Spleen (tissue), 11 donors: ENCODE measurements around the gene NCOR2. TPM values are rescaled to one million over a fixed set of nuclear protein-coding genes. Genes with fewer than 3 reads are reported as not detected.

ENCODE experiments used
- DNase-seq: peaks from one replicate; pipeline ENCODE4 v3.0.0-alpha.2; 2020
- H3K27ac ChIP-seq, 8 donors: fragments of 200-600 bp; sonication (generic) in 7 of 8; 1 replicate in 4 of 8; 2 replicates in 4 of 8; pipeline versions ENCODE4 v1.5.0 to v1.8.0; 2016 to 2021; ENCODE audit warnings: inconsistent platforms in 4 of 8, mild to moderate bottlenecking in 4 of 8, moderate library complexity in 1 of 8
- H3K27me3 ChIP-seq, 7 donors: fragments of 200-600 bp; sonication (generic) in 6 of 7; replicated peaks in 1 of 7; 1 replicate in 4 of 7; 2 replicates in 3 of 7; pipeline versions ENCODE4 v1.5.0 to v1.8.0; 2016 to 2021; ENCODE audit warnings: inconsistent platforms in 3 of 7, mild to moderate bottlenecking in 1 of 7
- H3K36me3 ChIP-seq, 6 donors: fragments of 200-600 bp; sonication (generic) in 5 of 6; 1 replicate in 4 of 6; 2 replicates in 2 of 6; pipeline versions ENCODE4 v1.5.0 to v1.8.0; 2016 to 2021; ENCODE audit warnings: inconsistent platforms in 2 of 6
- H3K4me1 ChIP-seq, 6 donors: fragments of 200-600 bp; sonication (generic) in 5 of 6; 1 replicate in 3 of 6; 2 replicates in 3 of 6; pipeline versions ENCODE4 v1.5.0 to v1.8.0; 2016 to 2021; ENCODE audit warnings: inconsistent platforms in 3 of 6
- H3K4me3 ChIP-seq, 8 donors: fragments of 200-600 bp; sonication (generic) in 7 of 8; 1 replicate in 4 of 8; 2 replicates in 4 of 8; pipeline versions ENCODE4 v1.5.0 to v1.8.0; 2016 to 2021; ENCODE audit warnings: inconsistent platforms in 4 of 8, mild to moderate bottlenecking in 4 of 8, moderate library complexity in 2 of 8
- H3K9me3 ChIP-seq, 8 donors: fragments of 200-600 bp; sonication (generic) in 7 of 8; 1 replicate in 4 of 8; 2 replicates in 4 of 8; pipeline versions ENCODE4 v1.5.0 to v1.8.0; 2016 to 2021; ENCODE audit warnings: inconsistent platforms in 4 of 8
- CTCF ChIP-seq, 11 experiments: fragments of 200-600 bp in 7 of 11; fragments of 450-650 bp in 4 of 11; sonication (generic) in 4 of 11; IDR thresholded peaks in 8 of 11; conservative IDR thresholded peaks in 3 of 11; 1 replicate in 7 of 11; 2 replicates in 4 of 11; pipeline versions ENCODE4 v1.4.0 to v1.8.0; 2016 to 2021; ENCODE audit warnings: antibody characterized with exemption in 11 of 11, inconsistent platforms in 4 of 11, mild to moderate bottlenecking in 1 of 11
- POLR2A ChIP-seq, 3 donors: fragments of 450-650 bp; IDR thresholded peaks; one replicate each; pipeline ENCODE4 v1.5.1; 2017; ENCODE audit warnings: antibody characterized with exemption in 3 of 3, mild to moderate bottlenecking in 1 of 3
- POLR2AphosphoS5 ChIP-seq, 3 donors: sonication (generic); formaldehyde crosslinking; IDR thresholded peaks; one replicate each; pipeline ENCODE4 v1.5.1; 2017; ENCODE audit warnings: antibody characterized with exemption in 3 of 3
- WGBS, 5 donors: extraction: QIAGEN DNeasy Blood & Tissue Kit in 3 of 5; methylation state at CpG; one replicate each; pipeline versions ENCODE4 v1.1.5 to v1.1.7; 2013 to 2018; 5-methylcytosine and 5-hydroxymethylcytosine counted together
- intact Hi-C: fragments of 100-400 bp; cut with DNase I; formaldehyde crosslinking; loops from one replicate; pipeline ENCODE4 v1.15.0; 2023; ENCODE audit warnings: low total_unique reads
- polyA plus RNA-seq, 3 donors: library from polyadenylated mRNA; stranded (reverse); fragments of 200-250 nt; gene quantifications; one replicate each; pipeline ENCODE4 v1.2.1, GENCODE V29; 2013
- total RNA-seq, 7 donors: library from RNA; depleted of rRNA in 3 of 7; stranded (reverse); fragments of >200 nt in 3 of 7; fragmentation: NEBNext Ultra II Directional in 4 of 7; extraction: Animal tissue kit (Norgen Biotek cat#: 25700) in 4 of 7; gene quantifications; one replicate each; pipeline versions ENCODE4 v1.1.0 to v1.2.1, GENCODE V29; 2016 to 2021
- donor health status: healthy with polysubstance abuse.
- donor health status: DM: no; HTN: no; CAD: no; lungs with moderate emphysema.
- donor health status: DM: no; HTN: no; CAD: no.
- donor health status: Bipolar disorder and iron deficiency.
- donor health status: healthy.
- donor health status: DM: no; HTN: no; CAD: no.
- donor health status: DM: yes; HTN: yes; CAD: no.

The NCOR2 gene
- total and polyA plus RNA-seq, 10 donors, result 13.2 to 236 (median 157) TPM

DNA sequence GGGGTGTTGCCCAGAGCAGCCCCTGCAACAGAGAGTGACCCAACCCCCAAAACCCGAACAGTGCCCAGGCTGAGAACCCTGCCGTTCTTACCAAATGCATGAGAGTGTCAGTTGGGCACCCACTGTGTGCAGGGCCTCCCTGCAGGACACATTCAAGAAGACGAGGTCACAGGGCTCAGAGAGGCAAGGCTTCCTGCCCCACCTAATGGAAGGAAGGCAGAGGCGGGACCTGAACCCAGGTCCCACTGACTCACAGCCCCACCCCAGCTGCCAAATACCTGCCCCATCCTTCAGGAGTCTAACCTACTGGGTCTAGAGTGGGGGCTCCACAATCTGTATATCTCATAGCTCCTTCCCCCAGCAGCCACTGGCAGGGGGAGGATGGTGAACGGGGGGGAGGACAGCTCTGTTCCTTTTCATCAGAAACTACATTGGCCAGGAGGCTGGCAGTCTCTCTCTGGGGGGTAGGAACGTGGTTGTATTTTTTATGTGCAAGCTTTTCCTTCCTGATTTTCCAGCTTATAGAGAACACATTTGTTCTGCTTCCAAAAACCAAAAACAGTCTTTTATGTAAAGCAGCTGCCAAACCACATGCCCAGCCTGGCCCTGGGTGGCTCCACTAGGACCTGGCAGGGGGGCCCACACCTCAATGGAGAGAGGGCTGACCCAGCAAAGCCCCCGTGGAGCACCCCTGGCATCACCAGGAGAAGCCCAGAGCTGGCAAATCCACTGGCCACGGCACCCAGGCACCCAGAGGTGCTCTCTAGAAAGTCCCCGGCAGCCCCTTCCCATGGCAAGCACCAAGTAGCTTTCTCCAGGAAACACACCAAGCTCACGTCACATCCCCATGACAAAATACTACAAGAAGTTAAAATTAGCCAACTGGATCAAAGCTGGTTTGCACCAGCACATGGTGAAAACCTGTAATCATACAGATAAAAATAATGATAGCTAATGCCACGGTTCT, 17.0 kb downstream of the NCOR2 start:
- intact Hi-C loops, result no loop called here
- Histone ChIP-seq H3K4me1 (peaks cover 64 to 99% (median 89%) of the 10 kb centered on the region in 6 donors), H3K4me3 (no peak overlapping the region), H3K9me3 (no peaks in the 10 kb centered on the region), H3K27ac (peak overlapping the region in 6 of 8 donors; percentile 23 to 74 (median 68)), H3K27me3 (no peaks in the 10 kb centered on the region), H3K36me3 (peaks cover 0 to 7% (median 0%) of the 10 kb centered on the region in 6 donors)
- no peak for TF ChIP-seq POLR2AphosphoS5 (IDR thresholded peaks at IDR 0.05)
- no peak for TF ChIP-seq CTCF (IDR thresholded peaks at IDR 0.05 in 8 of 11, conservative IDR thresholded peaks at IDR 0.05 in 3 of 11)
- TF ChIP-seq POLR2A (IDR thresholded peaks at IDR 0.05), result no peak
- 29 to 42% (median 33%) methylated on average over 8 to 11 of the region's 11 CpGs for WGBS, 5 donors
- peak; percentile 75 for DNase-seq

GRCh38 chr12:124549629-124550028, 17.8 kb downstream of the NCOR2 start:
- intact Hi-C loops, result no loop called here
- no peak for TF ChIP-seq CTCF (IDR thresholded peaks at IDR 0.05 in 8 of 11, conservative IDR thresholded peaks at IDR 0.05 in 3 of 11)
- no peak for TF ChIP-seq POLR2AphosphoS5 (IDR thresholded peaks at IDR 0.05)
- TF ChIP-seq POLR2A (IDR thresholded peaks at IDR 0.05), result no peak
- no peak overlapping the region for H3K4me3 ChIP-seq
- H3K27ac ChIP-seq, result peak overlapping the region in 3 of 8 donors; percentile 68 to 74 (median 69)
- 69 to 82% (median 76%) methylated on average over 15 to 17 of the region's 17 CpGs for WGBS, 5 donors
- no peaks in the 10 kb centered on the region for H3K27me3 ChIP-seq
- H3K9me3 ChIP-seq, result no peaks in the 10 kb centered on the region
- peak; percentile 40 for DNase-seq
- H3K36me3 ChIP-seq, result peaks cover 0 to 7% (median 0%) of the 10 kb centered on the region in 6 donors
- H3K4me1 ChIP-seq, result peaks cover 63 to 99% (median 89%) of the 10 kb centered on the region in 6 donors

- peak overlapping the region in 3 of 8 donors; percentile 14 to 28 (median 18) for H3K27ac ChIP-seq
- no peaks in the 10 kb centered on the region for H3K9me3 ChIP-seq
- intact Hi-C loops, result no loop called here
- no peak overlapping the region for H3K4me3 ChIP-seq
- DNase-seq, result peak; percentile 72
- TF ChIP-seq CTCF (IDR thresholded peaks at IDR 0.05 in 8 of 11, conservative IDR thresholded peaks at IDR 0.05 in 3 of 11) (no peak), POLR2A (IDR thresholded peaks at IDR 0.05) (no peak), POLR2AphosphoS5 (IDR thresholded peaks at IDR 0.05) (peak; percentile 4 to 47 (median 38))
- H3K4me1 ChIP-seq, result peaks cover 63 to 99% (median 89%) of the 10 kb centered on the region in 6 donors
- WGBS, 5 donors, result 40 to 58% (median 48%) methylated on average over 19 to 24 of the region's 24 CpGs
- no peaks in the 10 kb centered on the region for H3K27me3 ChIP-seq
- peaks cover 0 to 7% (median 0%) of the 10 kb centered on the region in 6 donors for H3K36me3 ChIP-seq
Observed at GRCh38 chr12:124548854-124549378, 18.5 kb downstream of the NCOR2 start.

DNA sequence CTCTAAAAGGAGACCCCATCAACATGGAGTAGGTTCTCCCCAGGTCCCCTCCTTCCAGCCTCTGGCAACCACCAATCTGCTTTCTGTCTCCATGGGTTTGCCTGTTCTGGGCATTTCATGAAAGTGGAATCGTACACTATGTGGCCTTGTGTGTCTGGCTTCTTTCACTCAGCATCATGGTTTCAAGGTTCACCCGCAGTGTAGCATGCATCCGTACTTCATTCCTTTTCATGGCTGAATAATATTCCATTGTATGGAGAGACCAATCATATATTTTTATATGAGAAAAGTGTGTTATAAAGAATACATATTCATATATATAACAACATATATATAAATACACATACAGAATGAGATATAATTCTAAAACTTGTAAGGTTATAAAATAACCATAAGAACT, 19.8 kb downstream of the NCOR2 start:
- H3K9me3 ChIP-seq, result no peaks in the 10 kb centered on the region
- no peak for DNase-seq
- no peak for TF ChIP-seq CTCF (IDR thresholded peaks at IDR 0.05 in 8 of 11, conservative IDR thresholded peaks at IDR 0.05 in 3 of 11)
- no peak for TF ChIP-seq POLR2AphosphoS5 (IDR thresholded peaks at IDR 0.05)
- no peak for TF ChIP-seq POLR2A (IDR thresholded peaks at IDR 0.05)
- peaks cover 0 to 7% (median 0%) of the 10 kb centered on the region in 6 donors for H3K36me3 ChIP-seq
- no peak overlapping the region for H3K4me3 ChIP-seq
- no peak overlapping the region for H3K27ac ChIP-seq
- peaks cover 74 to 99% (median 93%) of the 10 kb centered on the region in 6 donors for H3K4me1 ChIP-seq
- WGBS, 5 donors, result 90 to 99% (median 98%) methylated on average over 3 of the region's 3 CpGs
- intact Hi-C loops, result no loop called here
- H3K27me3 ChIP-seq, result no peaks in the 10 kb centered on the region
